Retina (tissue), 1 donor: ENCODE data around the gene XPC.

Source experiments
- DNase-seq: peaks from one replicate; pipeline ENCODE4 v3.0.0-alpha.2; 2016

Gene XPC

DNA sequence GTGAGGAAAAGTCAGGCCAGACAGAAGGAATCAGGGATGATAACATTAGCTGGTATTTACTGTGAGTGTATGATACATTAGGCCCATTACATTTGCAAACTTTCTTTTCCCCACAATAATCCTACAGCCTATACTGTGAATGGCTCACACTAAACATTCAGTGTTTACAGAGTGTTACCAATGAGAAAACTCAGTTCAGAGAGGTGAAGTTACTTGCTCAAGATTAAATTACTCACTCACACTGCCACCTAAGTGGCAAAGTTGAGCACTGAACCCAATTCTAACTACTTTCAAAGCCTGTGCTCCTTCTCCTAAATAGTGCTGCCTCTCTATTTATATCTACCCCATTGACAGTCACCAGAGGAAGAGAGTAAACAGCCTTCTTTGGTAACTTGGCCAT lies 8.5 kb downstream of the XPC start:
- DNase-seq = no peak

DNA sequence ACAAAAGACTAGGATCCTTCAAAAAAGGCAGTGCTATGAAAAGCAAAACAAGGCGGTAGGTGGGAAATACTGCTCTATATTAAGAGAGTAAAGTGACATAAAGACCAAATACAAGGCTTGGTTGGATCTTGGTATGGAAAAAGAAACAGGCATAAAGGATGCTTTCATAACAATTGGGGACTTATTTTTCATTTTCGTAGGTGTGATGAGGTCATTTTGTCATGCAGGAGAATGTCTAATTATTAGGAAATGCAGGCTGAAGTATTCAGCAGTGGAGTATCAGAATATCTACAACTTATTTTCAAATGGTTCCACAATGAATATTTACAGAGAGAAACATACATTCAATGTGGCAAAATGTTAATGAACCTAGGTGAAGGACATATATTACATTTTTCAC lies 9.0 kb downstream of the XPC start:
- no peak for DNase-seq

GRCh38 chr3:14166877-14167603 lies 11.4 kb downstream of the XPC start:
- no peak for DNase-seq

- no peak for DNase-seq
These were observed 16.2 kb downstream of the XPC start for GRCh38 chr3:14162178-14162577.

GRCh38 chr3:14161282-14161681 lies 17.1 kb downstream of the XPC start:
- no peak for DNase-seq

DNA sequence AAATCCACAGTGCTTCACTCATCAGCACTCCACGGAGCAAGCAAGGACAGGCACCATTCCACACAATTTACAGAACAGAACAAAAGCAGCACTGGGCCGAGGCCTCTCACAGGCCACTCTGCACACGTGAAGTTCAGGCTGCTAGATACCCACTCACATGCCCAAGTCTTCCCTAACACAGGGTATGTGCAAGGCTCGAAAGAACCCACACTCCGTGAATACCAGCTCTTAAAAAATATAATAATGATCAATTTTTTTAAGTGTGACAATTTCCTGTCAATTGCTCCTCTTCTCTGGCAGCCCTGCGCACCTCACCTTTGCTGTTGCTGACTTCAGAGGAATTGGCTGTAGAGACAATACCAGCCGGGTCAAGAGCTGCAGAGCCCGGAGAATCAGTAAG lies 19.0 kb downstream of the XPC start:
- no peak for DNase-seq

DNA sequence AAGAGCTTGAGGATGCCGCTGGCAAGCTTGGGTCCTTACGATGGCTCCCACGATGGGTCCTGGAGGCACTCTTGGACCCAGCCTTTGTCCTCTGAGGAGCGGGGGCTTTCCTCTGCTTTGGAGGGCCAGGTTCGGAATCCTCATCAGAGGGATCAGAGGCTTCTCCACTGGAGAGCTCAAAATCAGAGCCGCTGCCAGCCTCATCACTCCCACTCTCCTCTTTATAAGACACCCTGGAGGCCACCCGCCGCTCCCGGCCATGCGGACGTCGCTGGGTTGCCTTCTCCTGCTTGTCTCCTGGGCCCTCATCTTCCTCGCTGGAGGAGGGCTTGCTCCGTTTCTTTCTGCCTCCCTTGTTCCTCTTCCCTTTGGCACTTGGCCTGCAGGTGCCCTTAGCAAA lies 20.0 kb downstream of the XPC start:
- DNase-seq = no peak

- no peak for DNase-seq
These were observed 20.4 kb downstream of the XPC start for GRCh38 chr3:14157951-14158350.

DNA sequence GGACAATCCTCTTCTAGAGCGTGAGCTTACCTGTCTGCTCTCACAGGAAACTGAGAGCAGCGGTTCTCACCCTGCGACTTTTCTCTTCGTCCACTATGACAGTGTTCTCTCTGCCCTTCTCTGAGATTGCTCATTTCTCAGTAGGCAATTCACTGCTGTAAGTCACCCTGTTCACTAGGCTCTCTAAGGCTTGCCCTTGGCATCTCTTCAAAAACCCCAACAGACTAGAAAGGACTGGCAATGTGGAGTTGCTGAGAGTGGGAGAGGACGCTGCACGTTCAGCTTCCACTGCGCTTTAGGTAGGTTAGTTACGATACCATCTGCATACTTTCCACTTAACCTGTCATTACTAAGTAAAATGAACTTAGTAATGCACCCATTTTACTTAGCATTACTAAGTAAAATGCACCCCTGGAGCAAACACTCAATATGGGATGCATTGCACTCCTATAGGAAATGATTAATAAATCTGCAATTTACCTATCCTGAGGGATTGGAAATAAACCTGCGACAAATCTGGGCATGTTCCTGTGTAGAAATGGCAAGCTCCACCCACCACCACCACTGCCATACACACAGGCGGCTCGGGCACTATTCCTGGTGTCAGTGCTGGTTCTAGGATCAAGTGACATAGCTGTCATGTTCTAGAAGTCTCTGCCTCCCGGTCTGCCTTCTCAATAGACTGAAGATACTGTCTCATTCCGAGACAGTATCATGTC lies 21.4 kb downstream of the XPC start:
- DNase-seq = no peak

DNA sequence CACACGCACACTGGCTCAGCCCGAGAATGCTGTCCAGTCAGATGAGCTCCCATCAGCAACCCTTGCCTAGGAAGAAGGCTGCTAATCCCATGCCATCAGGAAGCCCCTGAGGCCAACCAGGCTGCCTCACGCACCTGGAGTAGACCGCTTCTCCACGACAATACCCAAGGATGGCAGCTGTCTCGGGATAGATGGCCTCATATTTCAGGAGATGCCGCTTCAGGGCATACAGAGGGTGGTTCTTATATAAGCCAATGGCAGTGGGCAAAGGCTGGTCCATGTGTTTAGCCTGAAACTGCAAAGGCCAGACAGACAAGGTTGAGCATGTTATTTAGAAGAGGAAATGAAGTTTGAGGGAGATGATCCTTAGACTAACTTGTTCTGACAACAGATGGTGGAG lies 22.2 kb downstream of the XPC start:
- DNase-seq = no peak

DNA sequence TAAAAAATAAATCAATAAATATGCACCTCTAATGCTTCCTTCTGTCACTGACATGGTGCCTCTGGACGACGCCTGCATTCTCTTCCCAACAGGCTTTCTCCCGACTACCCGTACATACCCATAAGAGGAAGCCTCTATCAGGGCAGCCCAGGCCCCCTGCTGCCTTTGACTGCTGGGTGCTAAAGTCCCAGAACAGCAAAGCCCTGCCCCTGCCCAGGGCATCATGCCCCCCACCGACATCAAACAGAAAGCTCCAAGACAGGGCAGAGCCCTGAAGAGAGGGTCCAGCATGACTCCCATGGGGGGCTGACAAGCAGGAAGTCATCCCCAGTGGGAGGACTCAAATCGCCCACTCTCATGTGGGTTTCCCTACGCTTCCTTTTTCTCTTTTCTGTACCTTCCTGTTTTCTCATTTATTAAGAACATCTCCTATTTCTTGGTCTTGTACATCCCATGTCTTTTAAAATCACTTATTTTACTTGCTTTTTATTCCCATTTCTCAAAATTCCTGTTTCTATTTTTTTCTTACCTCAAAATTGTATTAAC lies 23.4 kb downstream of the XPC start:
- no peak for DNase-seq

GRCh38 chr3:14154276-14154675 lies 24.1 kb downstream of the XPC start:
- no peak for DNase-seq

- no peak for DNase-seq
These were observed 24.7 kb downstream of the XPC start for GRCh38 chr3:14153663-14154062.

DNA sequence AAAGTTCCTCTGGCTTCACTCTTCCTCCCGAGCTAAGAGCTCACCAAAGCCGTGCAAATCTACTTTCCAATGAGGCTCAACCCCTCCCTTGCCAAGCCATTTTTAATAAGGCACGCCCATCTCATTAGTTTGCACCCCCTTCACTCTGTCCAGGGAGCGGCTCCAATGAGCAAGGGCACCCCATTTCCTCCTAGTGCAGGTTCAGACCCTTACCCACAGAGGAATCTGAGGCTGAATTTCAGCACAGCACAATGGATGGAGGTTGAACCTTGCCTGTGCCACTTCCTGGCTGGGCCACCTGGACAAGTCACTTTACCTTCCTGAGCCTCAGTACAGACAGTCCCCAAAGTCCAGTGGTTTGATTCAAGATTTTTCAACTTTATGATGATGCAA lies 25.4 kb downstream of the XPC start:
- DNase-seq = no peak

GRCh38 chr3:14152233-14152962 lies 26.0 kb downstream of the XPC start:
- no peak for DNase-seq

- DNase-seq = no peak
These were observed 26.8 kb downstream of the XPC start for GRCh38 chr3:14151471-14152083.

DNA sequence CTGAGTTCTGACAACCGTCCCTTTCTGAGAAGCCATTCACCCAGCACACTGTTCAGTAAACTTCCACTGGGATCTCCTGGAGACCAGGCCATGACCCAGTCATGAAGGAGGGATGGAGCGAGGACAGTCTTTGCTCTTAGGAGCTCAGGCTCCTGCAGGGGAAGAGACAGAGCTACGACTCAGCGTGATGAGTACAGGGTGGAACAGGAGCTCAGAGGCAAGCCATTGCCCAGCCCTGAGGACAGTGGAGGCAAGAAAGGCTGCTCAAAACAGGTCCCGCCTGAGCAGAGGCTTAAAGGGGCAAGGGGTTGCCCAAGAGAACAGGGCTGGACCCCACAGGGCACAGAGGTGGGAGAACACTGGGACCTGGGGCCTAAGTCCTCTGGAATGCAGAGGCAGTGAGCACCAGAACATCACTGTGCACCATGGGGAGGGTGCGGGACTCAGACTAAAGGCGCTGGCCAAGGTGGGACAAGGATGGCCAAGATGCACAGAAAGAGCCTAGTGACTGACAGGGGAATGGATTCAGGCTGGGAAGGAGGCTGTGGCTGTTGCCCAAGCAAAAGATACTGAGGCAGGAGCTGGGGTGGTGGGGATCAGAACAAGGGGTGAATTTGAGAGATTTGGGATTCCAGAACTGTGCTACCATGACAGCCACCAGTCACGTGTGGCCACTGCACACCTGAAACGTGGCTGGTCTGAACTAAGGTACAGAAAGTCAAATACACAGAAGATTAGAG lies 27.7 kb downstream of the XPC start:
- no peak for DNase-seq

- DNase-seq = no peak
These were observed 28.3 kb downstream of the XPC start for GRCh38 chr3:14150078-14150477.

GRCh38 chr3:14148041-14148985 lies 30.1 kb downstream of the XPC start:
- no peak for DNase-seq

DNA sequence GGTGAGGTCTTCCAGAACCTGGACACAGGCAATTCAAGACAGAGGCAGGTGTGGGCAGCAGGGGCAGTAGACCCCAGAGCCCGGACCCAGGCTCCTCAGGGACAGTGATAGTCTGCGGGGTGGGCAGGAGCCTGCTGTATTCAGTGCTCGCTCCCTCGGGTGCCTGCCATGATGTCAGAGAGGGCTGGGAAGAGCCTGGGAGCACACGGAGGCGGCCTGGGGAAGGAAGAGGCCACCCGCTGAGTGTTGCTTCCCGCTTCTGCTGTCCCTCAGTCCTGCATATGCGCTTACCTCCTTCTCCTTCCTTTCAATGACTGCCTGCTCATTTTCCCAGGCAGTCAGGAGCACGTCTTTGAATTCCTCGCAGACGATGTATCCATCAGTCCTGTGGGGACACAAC lies 30.8 kb downstream of the XPC start:
- DNase-seq = no peak

- DNase-seq = no peak
These were observed 31.4 kb downstream of the XPC start for GRCh38 chr3:14147066-14147435.
